ENCODE measurements around the gene ERBB4.
"Not testable (repeated sequence)": the region's sequence is repeated elsewhere in the genome, so short reads cannot be mapped to it uniquely, and the experiment has no call there.

ERBB4 gene

DNA sequence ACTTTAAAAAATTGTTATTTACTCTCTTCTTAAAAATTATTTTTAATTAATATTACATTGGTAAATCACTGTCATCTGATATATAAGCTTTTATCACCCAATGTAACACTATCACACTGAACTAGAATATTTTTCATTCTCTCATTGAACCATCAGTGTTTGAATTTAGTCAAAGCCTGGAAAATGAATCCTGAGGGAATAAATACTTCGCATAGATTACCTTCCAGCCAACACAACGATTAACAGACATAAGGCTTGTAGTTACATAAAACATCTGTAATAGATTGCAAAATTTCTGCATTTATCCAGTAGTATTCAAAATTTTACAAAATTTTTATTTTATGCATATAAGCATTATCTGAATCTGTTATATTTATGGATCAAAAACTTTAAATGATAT, 314.9 kb downstream of the ERBB4 start:
- no peak for DNase-seq (ENCODE audit: low spot score)

- no peak for DNase-seq (ENCODE audit: low spot score)
These were observed 325.4 kb downstream of the ERBB4 start for GRCh38 chr2:212213191-212213590.

DNA sequence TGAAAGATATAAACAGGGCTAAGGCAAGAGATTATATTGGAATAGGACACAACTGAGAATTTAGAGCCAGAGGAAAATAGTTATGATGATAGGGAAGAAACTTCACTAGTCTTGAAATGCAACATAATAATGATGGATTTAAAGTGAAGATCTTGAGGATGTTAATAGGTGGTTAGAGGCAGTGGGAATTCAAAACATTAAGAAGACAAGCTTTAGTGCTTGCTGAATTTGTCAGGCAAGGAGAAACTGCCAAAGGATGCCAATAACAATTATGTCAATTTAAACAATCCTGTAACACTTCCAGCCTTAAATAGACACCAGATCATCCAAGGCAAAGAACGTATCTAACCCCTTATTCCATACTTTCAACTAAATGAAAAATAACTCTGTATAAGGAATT, 330.1 kb downstream of the ERBB4 start:
- no peak for DNase-seq (ENCODE audit: low spot score)

DNA sequence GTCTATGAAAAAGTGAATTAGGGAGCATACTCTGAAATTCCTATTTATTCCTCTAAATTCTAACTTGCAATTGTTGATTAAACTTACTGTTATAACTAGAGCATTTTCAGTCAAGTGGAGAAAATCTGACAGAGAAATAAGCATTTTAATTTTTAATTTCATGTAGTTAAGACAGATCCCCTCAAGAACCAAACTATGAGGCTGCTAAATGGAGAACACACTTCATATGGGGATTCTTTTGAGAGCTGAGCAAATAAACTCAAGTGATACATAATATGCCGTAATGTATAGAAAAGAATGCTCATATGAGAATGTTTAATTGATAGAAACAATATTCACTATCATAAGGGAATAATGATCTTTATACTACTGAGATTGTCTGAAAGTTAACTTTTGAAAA, 340.8 kb downstream of the ERBB4 start:
- DNase-seq (ENCODE audit: low spot score): no peak

DNA sequence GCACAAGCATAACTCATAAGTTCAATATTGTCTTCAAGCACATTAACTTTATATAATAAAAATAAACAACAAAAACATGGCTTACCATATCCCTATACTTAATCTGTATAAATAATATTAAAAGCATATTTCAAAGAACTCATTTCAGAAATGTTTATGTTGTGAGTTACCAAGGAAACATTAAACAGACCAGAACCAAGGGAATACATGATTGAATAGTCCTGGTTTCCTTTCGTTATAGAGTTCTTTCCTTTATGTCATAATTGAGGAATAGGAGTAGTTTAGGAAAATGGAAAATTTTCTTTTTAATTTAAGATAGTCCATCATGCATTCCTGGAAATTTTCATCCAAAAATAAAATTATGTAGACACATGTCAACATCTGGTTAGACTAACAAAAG, 343.0 kb downstream of the ERBB4 start:
- no peak for DNase-seq (ENCODE audit: low spot score)

- no peak for DNase-seq (ENCODE audit: low spot score)
These were observed 344.2 kb downstream of the ERBB4 start for GRCh38 chr2:212194396-212194795.

- no peak for DNase-seq (ENCODE audit: low spot score)
These were observed 344.8 kb downstream of the ERBB4 start for GRCh38 chr2:212193803-212194202.

GRCh38 chr2:212193056-212193455, 345.5 kb downstream of the ERBB4 start:
- DNase-seq (ENCODE audit: low spot score): no peak

- DNase-seq (ENCODE audit: low spot score): not testable (repeated sequence)
These were observed 347.2 kb downstream of the ERBB4 start for GRCh38 chr2:212191438-212191837.

- DNase-seq (ENCODE audit: low spot score): no peak
These were observed 352.4 kb downstream of the ERBB4 start for GRCh38 chr2:212186166-212186565.

DNA sequence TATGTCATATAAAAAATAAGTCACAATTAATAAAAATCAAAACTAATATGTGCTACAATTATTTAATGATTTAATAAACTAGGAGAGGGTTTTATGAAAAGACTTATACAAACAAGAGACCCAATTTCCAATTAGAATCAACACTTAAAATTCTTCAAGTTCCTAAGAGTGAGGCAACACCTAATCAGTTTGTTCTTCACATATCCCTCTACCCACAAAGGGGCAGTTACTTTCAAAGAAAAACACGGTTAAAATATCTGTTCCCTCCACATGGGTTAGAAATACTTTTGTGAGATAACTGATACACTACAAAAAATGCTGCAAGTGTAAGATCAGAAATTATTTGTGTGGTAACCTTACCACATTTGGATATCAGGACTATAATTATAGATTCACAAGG, 357.0 kb downstream of the ERBB4 start:
- no peak for DNase-seq (ENCODE audit: low spot score)

DNA sequence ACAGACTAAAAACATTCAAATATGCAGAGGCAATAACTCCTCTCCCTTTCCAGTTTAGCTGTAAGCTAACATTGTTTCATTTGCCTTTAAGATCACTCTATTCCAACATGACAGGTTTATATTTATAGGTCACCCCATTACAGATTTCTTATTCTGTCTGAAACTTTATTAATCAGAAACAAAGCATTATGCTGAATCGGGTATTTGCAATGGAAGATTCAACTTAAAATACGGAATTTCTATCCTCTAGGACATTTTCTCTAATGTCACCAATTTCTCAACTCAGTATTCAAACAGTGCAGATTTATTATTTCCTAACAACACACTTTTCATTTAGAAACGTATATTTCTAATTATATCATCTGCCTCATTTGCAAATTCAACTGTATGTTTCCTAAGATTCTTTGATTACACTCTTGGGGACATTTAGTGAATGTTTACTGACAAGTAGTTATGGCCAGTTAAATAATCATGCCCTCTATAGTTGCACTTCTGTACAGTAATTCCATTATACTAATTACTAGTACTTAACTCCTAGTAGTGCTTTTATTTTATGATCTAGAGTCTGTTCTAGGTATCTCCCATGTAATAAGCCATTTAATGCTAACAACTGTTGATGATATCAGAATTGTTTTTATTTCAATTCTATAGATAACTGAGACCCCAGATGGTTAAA, 358.1 kb downstream of the ERBB4 start:
- no peak for DNase-seq (ENCODE audit: low spot score)

DNA sequence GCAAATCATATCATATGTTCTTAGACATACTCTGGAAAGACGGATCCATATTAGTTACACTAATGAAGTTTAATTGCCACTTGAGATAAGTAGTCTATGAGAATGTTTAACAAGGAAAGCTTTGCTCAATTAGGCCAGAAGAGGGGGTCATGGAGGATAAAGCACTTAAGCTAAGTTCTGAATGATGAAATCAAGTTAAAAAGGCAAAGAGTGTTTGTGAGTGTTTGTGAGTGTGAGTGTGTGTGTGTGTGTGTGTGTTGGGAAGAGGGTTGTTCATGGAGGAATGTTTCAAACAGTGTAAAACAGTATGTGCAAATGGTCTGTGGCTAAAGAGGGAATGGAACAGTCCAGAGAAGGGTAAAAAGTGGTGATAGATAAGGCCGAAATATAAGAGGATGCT, 360.9 kb downstream of the ERBB4 start:
- DNase-seq (ENCODE audit: low spot score): peak; percentile 21

DNA sequence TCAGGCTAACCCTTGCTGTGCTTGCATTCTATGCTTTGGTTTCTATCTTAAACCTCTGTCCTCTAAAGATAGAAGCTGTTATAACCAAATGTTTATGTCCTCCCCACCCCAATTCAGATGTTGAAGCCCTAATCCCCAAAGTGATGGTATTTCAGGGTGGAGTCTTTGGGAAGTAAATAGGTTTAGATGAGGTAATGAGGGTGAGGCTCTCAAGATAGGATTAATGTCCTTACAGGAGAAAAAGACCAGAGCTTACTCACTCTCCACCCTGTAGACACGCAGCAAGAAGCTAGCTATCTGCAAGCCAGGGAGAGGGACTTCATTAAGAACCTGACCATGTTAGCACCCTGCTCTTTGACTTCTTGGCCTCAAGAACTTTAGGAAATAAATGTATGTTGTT, 362.5 kb downstream of the ERBB4 start:
- no peak for DNase-seq (ENCODE audit: low spot score)

DNA sequence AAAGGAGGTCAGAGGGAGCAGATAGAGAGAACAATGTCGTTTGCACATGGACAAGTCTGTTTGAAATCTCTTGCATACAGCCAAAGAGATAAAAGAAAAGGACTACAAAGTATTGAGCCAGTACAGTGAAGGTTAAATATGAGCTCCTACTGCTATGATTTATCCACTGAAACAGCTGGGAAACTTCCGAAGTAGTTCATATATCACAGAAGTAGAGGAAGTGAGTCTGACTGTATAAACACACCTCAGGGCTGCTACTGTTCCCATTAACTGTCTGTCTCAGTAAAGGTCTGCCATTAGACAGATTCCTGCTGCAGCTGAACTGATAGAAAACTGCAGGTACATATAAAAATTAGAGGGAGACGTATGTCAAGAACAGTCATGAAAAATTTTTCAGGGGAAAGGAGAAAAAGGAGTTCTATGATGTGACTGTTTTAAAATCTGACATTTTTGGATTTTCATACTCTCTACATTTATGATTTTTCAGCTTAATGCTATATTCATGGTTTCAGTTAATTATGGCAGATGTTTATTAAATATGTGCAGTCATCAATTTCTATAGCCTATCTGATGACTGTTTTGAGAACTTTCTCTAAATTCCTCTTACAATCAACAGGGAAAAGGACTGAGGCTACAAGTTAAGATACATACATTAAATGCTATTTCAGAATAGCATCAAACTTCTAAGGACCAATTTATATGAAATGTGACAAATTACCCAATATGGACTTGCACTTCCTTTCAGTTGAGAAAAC, 364.7 kb downstream of the ERBB4 start:
- no peak for DNase-seq (ENCODE audit: low spot score)

- no peak for DNase-seq (ENCODE audit: low spot score)
These were observed 365.3 kb downstream of the ERBB4 start for GRCh38 chr2:212173331-212173730.

GRCh38 chr2:212170382-212170781, 368.2 kb downstream of the ERBB4 start:
- DNase-seq (ENCODE audit: low spot score): no peak

DNA sequence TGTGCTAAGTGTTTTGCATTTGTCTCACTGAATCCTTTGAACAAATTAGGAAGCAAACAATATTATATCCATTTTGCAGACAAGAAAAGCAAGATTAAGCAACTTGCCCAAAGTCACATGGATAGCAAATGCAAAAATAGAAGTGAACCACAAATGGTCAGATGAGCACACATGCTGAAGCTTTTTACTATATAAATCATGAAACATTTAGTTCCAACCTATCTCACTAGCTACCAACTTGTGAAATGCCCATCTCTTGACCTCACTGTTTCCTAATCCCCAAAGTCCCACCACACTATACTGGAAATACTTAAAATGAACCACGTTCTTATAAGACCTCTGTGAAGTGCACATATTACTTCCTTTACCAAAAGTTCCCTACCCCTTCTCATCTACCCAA, 380.5 kb downstream of the ERBB4 start:
- no peak for DNase-seq (ENCODE audit: low spot score)

- no peak for DNase-seq (ENCODE audit: low spot score)
These were observed 381.6 kb downstream of the ERBB4 start for GRCh38 chr2:212157012-212157411.

GRCh38 chr2:212156088-212156487, 382.5 kb downstream of the ERBB4 start:
- no peak for DNase-seq (ENCODE audit: low spot score)

DNA sequence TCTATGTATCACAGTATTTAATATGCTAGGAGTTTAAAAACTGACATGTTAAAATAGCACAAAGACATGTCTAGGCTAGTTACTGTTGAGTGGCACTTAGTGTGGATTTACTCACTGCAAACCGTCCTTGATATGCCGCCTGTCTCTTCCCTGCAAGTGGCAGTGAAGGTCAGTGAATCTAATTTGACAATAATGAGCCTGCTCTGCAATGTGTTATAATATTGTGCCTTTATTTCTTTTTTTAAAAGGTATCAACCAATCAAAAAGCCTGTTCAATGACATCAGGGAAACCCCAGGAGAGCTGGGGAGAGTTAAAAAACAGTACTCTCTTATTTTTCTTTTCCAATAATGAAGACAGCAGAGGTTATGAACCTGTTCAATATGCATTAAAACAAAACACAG, 384.1 kb downstream of the ERBB4 start:
- DNase-seq (ENCODE audit: low spot score): no peak

GRCh38 chr2:212153923-212154322, 384.7 kb downstream of the ERBB4 start:
- no peak for DNase-seq (ENCODE audit: low spot score)

DNA sequence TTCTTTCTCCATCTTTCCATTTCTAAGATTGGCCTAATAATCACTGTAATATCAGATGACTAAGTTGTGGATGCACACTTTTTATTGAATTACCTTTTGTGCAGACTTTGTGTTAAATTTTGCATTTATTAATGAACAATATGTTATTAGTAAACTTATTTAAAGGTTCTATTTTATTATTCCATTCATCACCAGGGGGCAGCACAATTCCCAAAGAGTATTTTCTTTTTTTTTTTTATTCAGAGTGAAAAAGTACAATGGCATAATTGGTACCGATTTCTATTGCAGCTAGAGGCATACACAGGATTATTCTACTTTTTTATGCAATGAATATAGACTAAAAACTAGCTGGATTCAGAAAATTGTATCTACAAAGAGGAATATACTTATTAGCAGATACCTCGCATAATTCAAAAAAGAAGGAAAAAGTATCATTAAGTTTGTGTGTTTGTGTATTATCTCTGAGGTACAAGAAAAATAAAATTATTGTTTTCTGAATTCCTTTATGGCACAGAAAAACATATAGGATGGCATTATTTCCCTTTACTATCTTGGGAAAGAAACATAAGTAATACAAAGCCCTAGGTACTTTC, 390.6 kb downstream of the ERBB4 start:
- peak; percentile 50 for DNase-seq (ENCODE audit: low spot score)
